ENCODE measurements around the gene NOPCHAP1.

- TF ChIP-seq CTCF (IDR thresholded peaks at IDR 0.05) (no peak), POLR2A (IDR thresholded peaks at IDR 0.05) (no peak), EP300 (IDR thresholded peaks at IDR 0.05) (no peak)
Observed at GRCh38 chr12:105014603-105015002, 28.5 kb downstream of the NOPCHAP1 start.
